Measurements from ENCODE around the gene ALS2CL.
"Not testable (repeated sequence)": the region's sequence is repeated elsewhere in the genome, so short reads cannot be mapped to it uniquely, and the experiment has no call there.

The ALS2CL gene

GRCh38 chr3:46704346-46704745 lies 10.9 kb upstream of the ALS2CL start:
- DNase-seq: not testable (repeated sequence)

GRCh38 chr3:46703013-46703520 lies 9.6 kb upstream of the ALS2CL start:
- no peak for DNase-seq

GRCh38 chr3:46702246-46703012 lies 8.9 kb upstream of the ALS2CL start:
- DNase-seq: no peak

GRCh38 chr3:46701181-46701939 lies 7.9 kb upstream of the ALS2CL start, which contains the start of gene TMIE:
Gene TMIE (plus strand): TSS chr3:46701392. CDS start chr3:46701488, 96 bp downstream.
- peak; percentile 48 for DNase-seq

GRCh38 chr3:46700772-46701171 lies 7.3 kb upstream of the ALS2CL start:
- peak; percentile 60 for DNase-seq

GRCh38 chr3:46699676-46700523 lies 6.4 kb upstream of the ALS2CL start:
- DNase-seq: no peak

GRCh38 chr3:46695962-46696894 lies 2.7 kb upstream of the ALS2CL start:
- no peak for DNase-seq

GRCh38 chr3:46695177-46695961 lies 1.9 kb upstream of the ALS2CL start:
- DNase-seq: peak; percentile 27

- DNase-seq: no peak
These were observed 1.0 kb upstream of the ALS2CL start for GRCh38 chr3:46694520-46694919.

- DNase-seq: no peak
These were observed 380 bp upstream of the ALS2CL start for GRCh38 chr3:46693892-46694226.

- DNase-seq: peak; percentile 34
These were observed 901 bp downstream of the ALS2CL start for GRCh38 chr3:46692566-46692990.

- DNase-seq: no peak
These were observed 2.7 kb downstream of the ALS2CL start for GRCh38 chr3:46690798-46691197.

- no peak for DNase-seq
These were observed 8.0 kb downstream of the ALS2CL start for GRCh38 chr3:46685446-46685845.

GRCh38 chr3:46684891-46685290 lies 8.6 kb downstream of the ALS2CL start:
- DNase-seq: no peak

GRCh38 chr3:46682974-46683373 lies 10.5 kb downstream of the ALS2CL start:
- DNase-seq: no peak

GRCh38 chr3:46681856-46682540 lies 11.5 kb downstream of the ALS2CL start:
- DNase-seq: no peak

GRCh38 chr3:46681387-46681786 lies 12.1 kb downstream of the ALS2CL start:
- DNase-seq: no peak

- DNase-seq: no peak
These were observed 13.1 kb downstream of the ALS2CL start for GRCh38 chr3:46680298-46680826.

- no peak for DNase-seq
These were observed 13.8 kb downstream of the ALS2CL start for GRCh38 chr3:46679681-46680080.

- DNase-seq: no peak
These were observed 15.2 kb downstream of the ALS2CL start for GRCh38 chr3:46678280-46678679.

Measured in NCI-H69 (cell line).